Inferior parietal cortex (tissue), 1 donor: Measurements from ENCODE around the gene GBX1.

Experiments used
- DNase-seq: peaks from one replicate; pipeline ENCODE4 v3.0.0-alpha.2; 2016; ENCODE audit errors: extremely low spot score

GBX1 gene

GRCh38 chr7:151193203-151193978 is 25.9 kb upstream of the GBX1 start:
- DNase-seq: no peak

DNA sequence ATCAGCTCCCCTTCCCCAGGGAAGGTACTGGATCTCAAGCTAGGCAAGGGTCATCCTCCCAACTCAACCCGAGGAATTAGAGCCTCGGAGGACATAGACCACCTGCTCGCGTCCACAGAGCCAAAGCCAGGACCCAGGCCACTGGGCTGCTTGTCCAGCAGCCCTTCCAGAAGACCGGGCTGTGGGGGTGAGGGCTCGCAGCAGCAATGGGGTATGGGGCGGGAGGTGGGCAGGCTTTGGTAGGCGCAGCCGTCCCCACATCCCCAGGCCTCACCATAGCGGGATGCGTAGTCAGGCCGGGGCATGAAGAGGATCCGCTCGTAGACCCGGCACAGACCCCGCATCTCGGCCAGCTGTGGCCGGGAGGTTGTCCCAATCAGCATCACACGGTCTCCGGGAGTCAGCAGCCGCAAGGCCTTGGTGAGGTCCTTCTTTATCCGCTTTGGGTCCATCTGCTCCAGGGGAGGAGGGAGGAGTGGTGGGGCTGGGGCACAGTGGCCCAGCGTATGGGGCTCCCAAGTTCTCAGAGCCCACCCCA is 24.6 kb upstream of the GBX1 start:
- DNase-seq: no peak

- no peak for DNase-seq
Observed at GRCh38 chr7:151191544-151191943, 24.1 kb upstream of the GBX1 start.

DNA sequence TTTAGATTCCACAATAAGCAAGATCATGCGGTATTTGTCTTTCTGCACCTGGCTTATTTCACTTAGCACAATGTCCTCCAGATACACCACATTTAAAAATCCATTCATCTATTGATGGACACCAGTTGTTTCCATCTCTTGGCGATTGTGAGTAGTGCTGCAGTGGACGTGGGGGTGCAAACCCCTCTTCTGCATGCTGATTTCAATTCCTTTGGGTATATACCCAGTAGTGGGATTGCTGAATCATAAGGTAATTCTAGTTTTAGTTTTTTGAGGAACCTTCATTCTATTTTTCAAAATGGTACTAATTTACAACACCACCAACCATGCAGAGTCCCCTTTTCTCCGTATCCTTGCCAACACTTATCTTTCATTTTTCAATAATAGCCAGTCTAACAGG is 21.5 kb upstream of the GBX1 start:
- DNase-seq: no peak

DNA sequence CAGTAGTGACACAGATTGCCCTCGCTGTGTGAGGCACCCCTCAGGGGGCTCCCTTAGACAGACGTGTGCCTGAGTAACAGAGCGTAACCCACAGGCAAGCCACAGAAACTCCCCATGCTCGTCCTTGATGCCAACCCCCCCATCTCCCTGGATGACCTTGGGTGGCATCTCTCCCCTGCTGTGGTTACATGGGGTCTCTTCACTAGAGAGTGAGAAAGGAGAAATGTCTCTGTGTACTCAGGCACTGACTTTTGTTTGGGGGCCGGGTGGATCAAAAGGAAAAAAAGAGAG is 20.7 kb upstream of the GBX1 start:
- DNase-seq: no peak

DNA sequence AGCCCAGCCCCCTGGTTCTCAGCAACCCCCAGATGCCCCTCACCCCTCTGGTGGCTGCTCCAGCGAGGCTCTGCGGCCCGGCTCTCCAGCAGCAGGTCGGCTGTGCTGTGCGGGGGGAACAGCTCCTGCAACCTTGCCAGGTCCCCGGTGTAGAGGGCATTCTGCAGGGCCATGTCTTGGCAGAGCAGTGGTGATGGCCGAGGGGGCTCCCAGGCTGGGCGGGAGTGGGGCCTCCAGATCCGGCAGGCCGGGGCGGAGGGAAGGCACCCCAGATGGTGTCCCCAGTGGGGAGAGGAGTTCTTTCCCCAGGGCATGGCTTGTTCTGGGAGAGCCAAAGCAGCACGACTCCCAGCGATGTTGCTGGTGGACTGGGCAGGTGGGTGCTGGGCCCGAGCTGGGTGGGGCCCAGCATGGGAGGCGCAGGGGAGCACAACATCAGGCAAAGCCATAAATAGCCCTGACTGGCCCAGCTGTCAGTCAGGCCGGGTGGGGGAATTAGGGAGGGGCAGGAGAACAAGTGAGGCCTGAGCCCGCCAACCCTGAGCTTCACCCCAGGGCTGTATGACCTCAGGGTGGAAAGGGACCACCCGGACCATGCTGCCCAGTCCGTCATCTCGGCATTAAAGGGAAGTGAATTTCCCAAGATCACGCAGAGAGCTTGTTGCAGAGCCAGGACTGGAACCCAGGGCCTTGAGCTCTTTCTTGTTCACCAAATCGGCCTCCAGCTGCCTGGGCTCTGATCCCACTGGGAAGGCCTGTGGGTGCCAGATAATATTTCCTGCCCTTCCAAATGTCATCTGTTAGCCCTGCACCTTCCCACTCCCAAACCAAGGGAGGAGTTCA is 20.1 kb upstream of the GBX1 start:
- DNase-seq: no peak

GRCh38 chr7:151186640-151187408 is 19.3 kb upstream of the GBX1 start, which contains the start of gene ASB10:
Gene ASB10 (minus strand): TSS chr7:151187250. CDS start chr7:151187130, 120 bp downstream.
- DNase-seq: no peak

DNA sequence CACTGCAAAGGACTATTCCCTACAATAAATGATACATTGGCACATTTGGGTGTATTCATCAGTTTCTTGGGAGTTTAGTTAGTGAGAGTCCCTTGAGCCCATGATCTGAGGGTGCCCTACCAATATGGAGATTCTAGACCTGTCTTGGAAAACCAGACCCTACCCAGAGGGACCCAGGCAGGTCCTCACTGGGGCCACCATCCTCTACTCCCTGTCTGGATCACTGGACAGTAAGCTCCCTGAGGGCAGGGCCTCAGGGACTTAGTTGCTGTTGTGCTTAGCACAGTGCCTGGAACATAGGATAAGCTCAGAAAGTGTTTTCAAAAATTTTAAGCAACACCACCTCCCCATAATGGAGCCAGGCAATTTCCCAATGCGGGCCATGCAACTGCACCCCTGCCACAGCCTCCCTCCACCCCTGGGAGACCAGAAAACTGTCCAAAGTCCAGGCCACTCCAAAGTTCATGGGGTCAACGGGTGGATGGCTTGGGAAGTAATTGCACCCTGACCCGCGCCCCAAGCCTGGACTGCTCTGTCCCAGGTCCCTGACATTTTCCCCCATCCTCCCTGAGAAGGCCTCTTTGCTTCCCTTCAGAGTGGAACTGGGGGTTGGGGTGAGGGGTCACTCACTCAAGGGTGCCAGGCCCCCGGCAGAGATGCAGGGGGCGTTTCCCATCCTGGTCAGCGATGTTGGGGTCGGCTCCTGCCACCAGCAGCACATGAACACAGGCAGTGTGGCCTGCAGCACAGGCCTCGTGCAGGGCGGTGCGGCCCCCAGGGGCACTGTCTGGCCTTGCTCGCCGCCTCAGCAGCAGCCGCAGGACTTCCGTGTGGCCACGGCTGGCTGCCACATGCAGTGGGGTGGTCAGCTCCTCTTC is 18.5 kb upstream of the GBX1 start:
- DNase-seq: no peak

GRCh38 chr7:151181011-151181431 is 13.5 kb upstream of the GBX1 start:
- no peak for DNase-seq

- DNase-seq: no peak
Observed at GRCh38 chr7:151179946-151180345, 12.5 kb upstream of the GBX1 start.

DNA sequence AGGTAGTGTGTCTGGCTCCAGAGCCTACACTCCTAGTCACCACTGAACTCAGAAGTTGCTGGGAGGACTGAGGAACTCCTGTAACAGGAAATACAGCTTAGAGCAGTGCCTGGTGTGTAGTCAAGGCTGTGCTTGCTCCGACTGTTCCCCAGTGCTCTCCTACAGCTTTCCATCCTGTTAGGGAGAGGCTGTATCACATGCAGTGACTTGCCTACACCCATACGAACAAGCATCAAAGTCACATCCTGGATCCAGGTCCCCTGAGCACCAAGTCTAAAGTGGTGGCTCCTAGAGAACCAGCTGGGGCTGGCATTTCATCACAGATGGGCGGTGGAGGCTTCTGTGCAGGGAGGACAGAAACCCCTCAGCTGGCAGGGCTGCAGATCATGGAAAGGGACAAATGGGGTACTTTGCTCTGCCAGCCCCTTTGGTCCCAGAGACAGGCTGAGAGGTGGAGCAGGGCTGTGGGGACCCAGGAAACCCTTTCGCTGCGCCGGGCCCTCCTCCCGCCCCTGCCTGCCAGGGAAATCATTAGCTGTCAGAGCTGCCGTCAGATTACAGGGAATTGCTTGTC is 11.9 kb upstream of the GBX1 start:
- no peak for DNase-seq

GRCh38 chr7:151178831-151179230 is 11.3 kb upstream of the GBX1 start:
- DNase-seq: no peak

DNA sequence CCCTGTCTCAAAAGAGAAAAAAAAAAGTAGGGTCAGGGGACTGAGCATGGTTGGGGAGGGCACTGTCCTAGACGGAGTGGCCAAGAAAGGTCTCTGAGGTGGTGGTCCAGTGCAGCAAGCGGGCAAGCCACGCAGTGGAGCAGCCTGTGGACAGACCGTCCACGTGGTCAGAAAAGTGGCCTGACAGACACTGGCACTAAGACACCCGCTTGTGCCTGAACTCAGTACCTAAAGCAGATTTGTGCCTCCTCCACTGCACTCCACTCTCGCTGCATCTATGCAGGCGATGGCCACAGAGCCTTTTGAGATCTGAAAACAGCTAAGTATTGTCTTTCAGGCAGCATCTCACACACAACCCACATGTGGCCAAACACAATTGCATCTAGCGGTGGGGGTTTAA is 10.7 kb upstream of the GBX1 start:
- DNase-seq: no peak

DNA sequence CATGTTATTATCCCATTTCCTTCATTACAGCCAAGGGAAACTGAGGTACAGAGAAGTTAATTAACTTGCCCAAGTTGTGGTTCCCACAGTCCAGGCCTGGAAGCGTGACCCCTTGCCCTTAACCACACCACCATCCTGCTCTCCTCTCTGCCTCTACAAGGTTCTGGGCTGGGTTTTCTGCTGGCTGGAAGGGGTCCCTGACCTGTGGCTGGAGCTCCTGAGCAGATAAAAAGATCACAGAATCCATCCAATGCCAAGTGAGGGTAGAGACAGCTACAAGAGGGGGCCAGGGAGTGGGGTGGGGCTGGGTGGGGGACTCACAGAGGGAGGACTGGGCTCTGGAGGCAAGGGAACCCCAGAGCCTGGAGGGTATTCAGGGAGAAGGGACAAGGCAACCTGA is 9.8 kb upstream of the GBX1 start:
- no peak for DNase-seq

GRCh38 chr7:151176401-151176800 is 8.9 kb upstream of the GBX1 start:
- no peak for DNase-seq

DNA sequence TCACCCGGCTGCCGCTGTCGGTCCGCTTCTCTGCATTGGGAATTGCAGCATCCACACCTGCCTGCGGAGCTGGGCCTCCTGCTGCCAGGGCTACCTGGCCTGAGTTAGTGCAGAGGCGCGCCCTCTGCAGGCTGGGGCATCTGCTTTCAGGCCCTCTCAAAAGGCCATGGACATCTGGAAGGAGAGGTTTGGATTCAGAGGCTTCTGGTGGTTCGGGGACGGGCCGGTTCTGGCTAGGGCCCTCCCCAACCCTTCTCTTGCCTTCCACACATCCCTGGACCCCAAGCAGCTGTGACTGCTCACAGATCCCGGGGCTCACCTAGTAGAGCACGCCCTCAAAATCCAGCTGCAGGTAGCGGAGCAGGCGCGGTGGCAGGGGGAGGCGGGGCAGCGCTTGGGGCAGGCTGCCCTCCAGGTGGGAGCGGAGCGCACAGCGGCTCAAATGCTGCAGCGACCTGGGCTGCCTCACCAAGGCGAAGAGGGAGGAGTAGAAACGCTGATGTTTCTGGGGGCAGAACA is 8.4 kb upstream of the GBX1 start:
- no peak for DNase-seq

GRCh38 chr7:151175047-151175792 is 7.7 kb upstream of the GBX1 start:
- DNase-seq: no peak

DNA sequence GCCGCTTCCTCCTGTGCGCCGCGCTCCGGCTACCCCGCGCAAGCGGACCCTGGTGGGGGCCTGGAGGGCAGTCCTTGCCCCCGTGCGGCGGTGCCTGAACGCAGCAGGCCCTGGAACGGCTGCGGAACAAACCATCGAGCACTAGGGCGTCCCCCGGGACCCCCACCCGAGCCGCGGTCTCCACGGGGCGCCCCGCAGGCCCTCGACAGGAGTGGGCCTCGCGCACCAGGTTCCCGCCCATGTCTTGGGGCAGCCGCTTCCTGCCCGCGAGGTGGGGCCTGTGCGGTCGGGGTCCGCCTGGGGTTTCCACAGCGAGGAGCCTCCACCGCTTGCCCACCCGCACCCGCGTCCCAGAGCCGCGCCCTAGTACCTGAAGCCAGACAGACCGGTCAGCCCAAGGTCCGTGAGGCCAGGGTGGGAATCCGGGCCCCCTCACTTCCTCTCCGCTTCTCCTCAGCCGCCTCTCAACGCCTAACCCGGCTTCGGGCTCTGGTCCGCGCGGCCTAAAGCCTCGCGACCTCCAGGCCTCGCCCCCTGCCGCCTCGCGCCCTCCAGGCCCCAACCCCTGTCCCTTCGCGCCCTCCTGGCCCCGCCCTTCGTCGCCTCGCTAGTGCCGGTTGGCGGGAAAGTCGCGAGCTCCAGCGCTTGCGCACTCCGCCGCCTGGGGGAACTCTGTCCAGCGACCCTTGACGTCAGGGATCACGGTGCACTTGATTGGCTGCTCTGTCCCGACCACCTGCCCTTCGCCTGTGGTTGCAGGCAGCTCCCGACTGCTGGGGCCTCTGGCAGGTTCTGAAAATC is 7.0 kb upstream of the GBX1 start:
- DNase-seq: no peak
